Skeletal muscle satellite cell (primary cell): ENCODE data around the gene EXTL1. TPM values are rescaled to one million over a fixed set of nuclear protein-coding genes. Genes with fewer than 3 reads are reported as not detected.

Source experiments
- H3K27me3 ChIP-seq: 2 replicates; pipeline ENCODE4 v1.7.0; 2013; ENCODE audit warnings: low read length; ENCODE audit not compliant: control insufficient read depth, insufficient read depth
- H3K36me3 ChIP-seq: 2 replicates; pipeline ENCODE4 v1.7.0; 2013; ENCODE audit warnings: mild to moderate bottlenecking, control low read depth, low read length; ENCODE audit not compliant: insufficient read depth
- H3K4me1 ChIP-seq: 2 replicates; pipeline ENCODE4 v1.7.0; 2013; ENCODE audit warnings: low read length; ENCODE audit not compliant: control insufficient read depth, insufficient read depth
- H3K4me2 ChIP-seq: 2 replicates; pipeline ENCODE4 v1.7.0; 2013; ENCODE audit warnings: mild to moderate bottlenecking, low read length
- H3K4me3 ChIP-seq: 2 replicates; pipeline ENCODE4 v1.7.0; 2013; ENCODE audit warnings: low read length
- H3K9ac ChIP-seq: 2 replicates; pipeline ENCODE4 v1.7.0; 2013; ENCODE audit warnings: mild to moderate bottlenecking, low read depth, low read length, moderate library complexity
- H3K9me3 ChIP-seq: replicated peaks from 2 replicates; pipeline ENCODE4 v1.7.0; 2013; ENCODE audit warnings: mild to moderate bottlenecking, control low read depth, low read length
- small RNA-seq: library from RNA; depleted of rRNA; stranded (forward); fragments of <200 nt; gene quantifications from one replicate; pipeline ENCODE3, GENCODE V24; 2012

EXTL1 gene

DNA sequence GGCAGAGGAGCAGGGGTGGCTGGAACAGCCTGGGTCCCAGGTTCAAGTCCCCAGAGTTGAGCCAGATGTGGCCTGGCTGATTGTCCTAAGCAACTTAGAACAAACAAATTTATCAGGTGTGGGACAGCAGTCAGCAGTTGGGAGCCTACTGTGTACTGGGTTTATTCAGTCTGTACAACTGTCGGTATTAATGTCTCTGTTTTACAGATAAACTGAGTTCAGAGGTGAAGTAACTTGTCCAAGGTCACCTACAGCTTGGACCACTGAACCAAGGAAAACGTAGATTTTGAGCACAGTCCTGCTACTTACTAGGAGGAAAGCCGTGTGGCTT lies 60.4 kb downstream of the EXTL1 start:
- H3K36me3 ChIP-seq = no peaks in the 10 kb centered on the region
- H3K9me3 ChIP-seq = no peaks in the 10 kb centered on the region
- H3K4me1 ChIP-seq = no peaks in the 10 kb centered on the region

DNA sequence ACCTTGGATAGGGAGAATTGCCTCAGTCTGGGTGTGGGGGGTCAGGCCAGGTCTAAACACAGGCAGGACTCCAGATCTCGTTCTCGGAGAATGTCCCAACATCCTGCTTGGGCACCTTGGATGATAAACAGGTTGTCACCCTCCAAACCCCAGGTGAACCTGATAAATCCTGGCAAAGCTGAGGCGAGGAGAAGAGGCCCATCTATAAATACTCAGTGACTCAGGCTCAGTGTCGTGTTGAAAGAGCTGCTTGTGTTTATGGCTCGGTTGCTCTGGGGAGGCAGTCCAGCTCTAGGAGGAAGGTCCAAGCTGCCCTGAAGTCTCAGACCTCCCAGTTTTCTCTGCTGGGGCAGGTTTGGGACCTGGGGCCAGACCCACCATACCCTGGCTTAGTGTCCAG lies 61.6 kb downstream of the EXTL1 start:
- Histone ChIP-seq H3K4me2 (no peak overlapping the region), H3K4me1 (no peaks in the 10 kb centered on the region), H3K9me3 (no peaks in the 10 kb centered on the region), H3K36me3 (no peaks in the 10 kb centered on the region), H3K9ac (no peak overlapping the region), H3K27me3 (peaks cover 47% of the 10 kb centered on the region), H3K4me3 (no peak overlapping the region)

More for the DNA sequence above, 60.4 kb downstream of the EXTL1 start:
- peaks cover 54% of the 10 kb centered on the region for H3K27me3 ChIP-seq
- no peak overlapping the region for H3K4me3 ChIP-seq
- no peak overlapping the region for H3K4me2 ChIP-seq
- H3K9ac ChIP-seq = no peak overlapping the region

DNA sequence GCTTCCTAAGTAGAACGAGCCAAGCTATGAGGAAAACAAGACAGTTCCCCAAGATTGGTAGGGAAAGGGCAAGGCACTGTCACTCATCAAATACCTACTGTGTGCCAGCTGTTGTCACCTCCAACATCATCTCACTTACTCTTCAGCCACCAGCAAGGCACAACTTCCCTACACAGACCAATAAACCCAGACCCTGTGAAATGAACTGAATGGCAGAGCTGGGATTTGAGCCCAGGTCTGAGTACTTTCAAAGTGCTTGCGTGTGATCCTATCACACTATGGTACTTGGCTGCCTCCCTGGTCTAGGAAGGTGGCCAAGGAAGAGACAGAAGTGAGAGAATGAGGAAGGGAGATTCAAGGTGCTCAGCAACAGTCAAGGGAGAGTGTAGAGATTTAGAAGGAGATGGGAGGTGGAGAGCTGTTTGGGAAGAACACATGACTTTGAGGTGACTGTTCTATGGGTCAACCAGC lies 62.6 kb downstream of the EXTL1 start:
- H3K9me3 ChIP-seq = no peaks in the 10 kb centered on the region
- no peak overlapping the region for H3K4me3 ChIP-seq
- H3K36me3 ChIP-seq = no peaks in the 10 kb centered on the region
- no peak overlapping the region for H3K4me2 ChIP-seq
- H3K9ac ChIP-seq = no peak overlapping the region
- peaks cover 44% of the 10 kb centered on the region for H3K27me3 ChIP-seq
- H3K4me1 ChIP-seq = no peaks in the 10 kb centered on the region

DNA sequence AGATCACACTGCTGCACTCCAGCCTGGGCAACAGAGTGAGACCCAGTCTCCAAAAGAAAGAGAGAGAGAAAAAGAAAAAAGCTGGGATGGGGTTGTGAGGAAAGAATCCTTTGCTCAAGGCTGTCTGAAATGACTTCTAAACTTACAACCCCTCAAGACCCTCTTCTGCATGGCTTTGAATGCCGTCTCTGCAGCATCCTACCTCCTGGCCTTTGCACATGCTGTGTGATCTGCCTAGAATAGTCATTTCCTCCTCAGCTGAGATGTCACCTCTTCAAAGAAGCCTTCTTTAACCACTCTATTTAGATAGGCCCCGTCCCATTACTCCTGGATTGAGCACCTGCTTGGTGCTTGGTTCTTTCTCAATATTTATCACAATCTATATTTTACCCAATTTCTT lies 63.3 kb downstream of the EXTL1 start:
- Histone ChIP-seq H3K9me3 (no peaks in the 10 kb centered on the region), H3K27me3 (peaks cover 44% of the 10 kb centered on the region), H3K9ac (no peak overlapping the region), H3K36me3 (no peaks in the 10 kb centered on the region), H3K4me1 (no peaks in the 10 kb centered on the region), H3K4me2 (no peak overlapping the region), H3K4me3 (no peak overlapping the region)

Small RNAs within 50 kb of the gene (small RNA-seq; reads per million reads assigned to genes)
- gene RF00283 (not detected), gene RF00492 (not detected)
